Measurements from ENCODE around the gene HSP90AB1.

The HSP90AB1 gene

DNA sequence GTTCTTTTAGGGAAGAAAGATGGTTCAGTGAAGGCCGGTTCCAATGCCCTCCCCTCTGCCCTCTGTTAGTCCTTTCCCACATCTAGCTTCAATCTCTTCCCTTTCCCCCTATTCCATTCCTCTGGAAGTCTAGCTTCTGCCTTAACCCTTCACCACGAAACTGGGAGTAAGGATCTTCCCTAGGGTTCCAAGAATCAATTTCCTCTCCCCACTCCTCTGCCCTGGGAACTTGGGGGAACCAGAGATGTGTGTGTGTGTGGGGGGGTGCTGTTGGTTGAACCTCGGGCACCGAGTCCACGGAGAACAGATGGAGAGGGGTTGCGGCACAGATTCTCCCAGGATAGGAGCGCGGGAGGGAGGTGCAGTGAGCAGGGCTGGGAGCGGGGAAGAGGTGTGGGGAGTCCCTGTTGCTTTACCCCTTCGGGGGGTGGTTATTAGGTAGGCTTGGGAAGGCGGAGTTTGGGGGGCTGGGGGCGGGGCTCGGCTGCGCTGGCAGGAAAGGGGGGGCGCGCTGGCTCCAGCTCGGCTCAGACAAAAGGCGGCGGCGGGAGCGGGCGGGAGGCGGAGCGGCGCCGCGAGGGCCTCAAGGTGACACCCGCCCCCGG is 23.1 kb downstream of the HSP90AB1 start, which contains the start of gene TMEM151B:
TMEM151B (plus strand) TSS at position 530 of the 605 bp plus-strand sequence. CDS start 293 bp downstream, outside the sequence.
- DNase-seq = no peak

GRCh38 chr6:44270526-44271405 is 23.9 kb downstream of the HSP90AB1 start:
- no peak for DNase-seq

DNA sequence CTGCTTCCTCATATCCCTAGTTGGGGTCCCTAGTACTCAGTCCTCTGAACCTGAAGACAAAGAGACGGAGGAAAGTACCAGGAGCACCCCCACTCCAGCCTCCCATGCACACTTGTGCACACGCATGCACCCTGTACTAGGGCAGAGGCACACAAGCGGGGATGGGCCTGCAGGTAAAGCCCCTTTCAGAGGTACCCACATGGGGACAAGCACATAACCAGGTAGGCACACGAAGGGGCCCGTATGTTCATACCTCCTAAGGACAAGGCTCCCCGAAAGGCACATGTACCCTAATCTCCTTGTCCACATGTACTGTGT is 24.5 kb downstream of the HSP90AB1 start:
- no peak for DNase-seq

DNA sequence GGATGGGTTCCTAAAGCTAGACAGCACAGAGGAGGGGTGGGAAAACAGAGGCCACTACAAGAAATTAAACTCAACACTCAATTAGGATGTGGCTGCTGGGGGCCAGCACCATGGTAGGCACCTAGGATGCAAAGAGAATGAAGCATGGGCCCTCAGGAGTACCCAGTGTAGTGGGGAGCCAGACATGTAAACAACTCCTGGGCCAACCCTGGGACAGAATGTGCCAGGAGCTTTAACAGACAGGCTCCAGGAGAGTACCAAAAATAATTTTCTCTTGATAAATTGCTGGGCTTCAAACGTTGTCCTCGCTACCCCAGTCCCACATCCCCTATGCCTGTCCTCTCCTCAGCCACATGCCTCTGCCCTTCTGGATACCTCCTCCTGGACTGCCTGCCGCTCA is 25.0 kb downstream of the HSP90AB1 start:
- no peak for DNase-seq

GRCh38 chr6:44272529-44272928 is 25.6 kb downstream of the HSP90AB1 start:
- DNase-seq = no peak

GRCh38 chr6:44272999-44273566 is 26.2 kb downstream of the HSP90AB1 start:
- no peak for DNase-seq

- no peak for DNase-seq
These were observed 26.7 kb downstream of the HSP90AB1 start for GRCh38 chr6:44273617-44274016.

GRCh38 chr6:44275271-44275748 is 28.4 kb downstream of the HSP90AB1 start:
- no peak for DNase-seq

GRCh38 chr6:44275749-44276648 is 29.1 kb downstream of the HSP90AB1 start:
- DNase-seq = no peak

DNA sequence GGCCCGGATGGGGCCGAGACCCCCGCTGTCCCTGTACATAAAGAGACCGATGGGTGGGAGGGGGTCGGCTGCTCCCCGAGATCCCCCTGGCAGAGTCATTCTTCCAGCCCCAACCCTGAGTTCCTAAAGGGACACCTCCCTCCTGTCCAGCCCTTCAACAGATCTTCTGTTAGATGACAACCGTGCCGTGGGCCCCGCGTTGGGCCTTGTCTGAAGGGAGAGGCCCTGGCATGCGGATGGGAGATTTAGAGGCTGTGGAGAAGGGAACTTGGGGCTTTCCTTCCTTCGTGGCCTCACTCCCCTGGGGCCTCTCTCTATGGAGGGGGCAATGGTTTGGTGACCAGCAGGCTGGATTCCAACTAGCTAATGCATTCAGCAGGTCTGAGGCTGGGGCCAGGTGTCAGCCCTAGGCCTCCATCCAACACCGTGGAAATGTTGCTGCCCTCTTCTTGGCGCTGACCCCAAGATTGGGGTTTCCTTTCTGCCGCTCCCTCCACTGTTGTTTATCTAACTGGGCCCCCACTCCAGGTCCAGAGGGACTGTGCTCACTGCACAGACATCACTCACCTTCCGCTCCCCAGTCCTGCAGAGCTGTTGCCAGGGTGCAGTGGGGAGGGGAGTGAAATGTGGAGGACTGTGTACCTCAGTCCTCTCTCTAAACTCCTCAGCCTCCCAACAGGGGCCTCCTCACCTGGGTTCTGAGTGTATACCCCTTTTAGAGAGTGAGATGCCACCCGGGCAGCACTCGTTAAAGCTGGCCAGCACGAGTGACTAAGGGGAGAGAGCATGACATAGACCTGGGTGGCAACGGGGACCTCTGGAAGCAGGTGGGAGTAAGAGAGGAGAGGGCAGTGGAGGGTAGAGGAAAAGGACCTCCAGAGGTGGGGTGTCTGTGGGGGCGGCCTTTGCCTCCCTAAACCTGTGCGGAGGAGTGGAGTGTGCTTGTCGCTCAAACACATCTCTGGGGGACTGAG is 30.1 kb downstream of the HSP90AB1 start:
- DNase-seq = no peak

DNA sequence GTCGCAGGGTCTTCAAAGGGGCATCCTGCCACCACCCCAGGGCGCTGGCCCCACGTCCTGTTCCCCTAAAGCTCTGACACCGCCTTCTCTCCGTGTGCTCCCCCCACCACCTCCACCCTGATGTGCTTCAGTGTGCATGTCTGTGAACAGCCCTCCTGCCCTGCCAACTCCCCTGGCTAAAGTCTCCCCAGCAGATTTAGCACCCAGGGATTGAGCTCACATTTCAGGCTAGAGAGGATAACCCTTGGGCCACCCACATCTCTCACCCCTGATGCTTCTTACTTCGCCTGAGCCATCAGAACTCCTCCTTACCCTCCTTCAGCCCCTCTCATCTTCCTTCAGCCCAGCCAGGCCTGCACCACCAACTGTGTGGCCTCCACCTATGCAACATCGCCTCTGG is 30.9 kb downstream of the HSP90AB1 start:
- DNase-seq = no peak

- DNase-seq = no peak
These were observed 31.4 kb downstream of the HSP90AB1 start for GRCh38 chr6:44278315-44278714.

GRCh38 chr6:44278774-44279697 is 32.1 kb downstream of the HSP90AB1 start:
- DNase-seq = no peak

GRCh38 chr6:44284121-44284520 is 37.2 kb downstream of the HSP90AB1 start:
- no peak for DNase-seq

GRCh38 chr6:44284867-44285266 is 38.0 kb downstream of the HSP90AB1 start:
- DNase-seq = no peak

DNA sequence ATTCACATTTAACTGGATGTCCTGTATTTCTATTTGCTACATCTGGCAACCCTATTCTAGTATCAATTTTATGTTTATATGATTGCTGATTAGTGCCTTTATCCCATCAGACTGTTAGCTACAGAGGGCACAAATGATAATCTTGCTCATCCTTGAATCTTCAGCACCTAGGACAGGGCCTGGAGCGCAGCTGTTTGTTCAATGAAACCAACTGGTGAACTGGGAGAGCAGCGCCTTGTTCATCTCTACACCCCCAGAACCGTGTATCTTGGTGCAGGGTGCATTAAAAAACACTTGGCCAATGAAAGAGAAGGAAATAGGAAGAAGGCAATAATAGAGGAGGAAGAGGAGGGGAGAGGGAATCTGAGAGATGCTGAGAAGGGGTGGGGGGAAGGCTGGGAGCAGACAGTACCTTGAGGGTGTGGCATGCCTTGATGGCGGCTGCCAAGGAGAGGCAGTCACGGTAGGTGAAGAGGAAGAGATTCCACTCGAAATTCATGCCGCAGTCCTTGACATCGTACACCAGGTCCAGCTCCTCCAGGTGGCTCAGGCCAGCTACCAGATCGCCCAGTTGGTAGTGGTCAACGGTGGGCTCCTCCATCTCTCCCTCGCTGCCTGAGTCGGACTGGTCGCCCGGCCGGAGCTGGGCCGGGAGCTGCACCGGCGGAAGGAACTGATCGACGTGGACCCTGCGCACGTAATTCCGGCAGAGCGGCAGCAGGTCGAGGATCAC is 38.8 kb downstream of the HSP90AB1 start:
- DNase-seq = no peak

DNA sequence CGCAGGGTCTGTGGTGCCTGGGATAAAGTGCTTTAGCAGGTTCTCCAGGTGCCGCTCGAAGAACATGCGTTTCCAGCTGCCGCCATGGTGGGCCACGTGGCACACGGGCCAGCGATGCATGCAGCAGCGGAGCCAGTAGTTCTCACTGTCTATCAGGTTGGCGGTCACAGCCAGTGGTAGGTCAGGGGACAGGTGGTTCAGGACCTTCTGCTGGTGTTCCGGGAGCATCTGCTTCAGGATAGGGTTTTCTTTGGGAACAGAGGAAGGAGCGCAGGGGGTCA is 39.3 kb downstream of the HSP90AB1 start:
- DNase-seq = no peak

DNA sequence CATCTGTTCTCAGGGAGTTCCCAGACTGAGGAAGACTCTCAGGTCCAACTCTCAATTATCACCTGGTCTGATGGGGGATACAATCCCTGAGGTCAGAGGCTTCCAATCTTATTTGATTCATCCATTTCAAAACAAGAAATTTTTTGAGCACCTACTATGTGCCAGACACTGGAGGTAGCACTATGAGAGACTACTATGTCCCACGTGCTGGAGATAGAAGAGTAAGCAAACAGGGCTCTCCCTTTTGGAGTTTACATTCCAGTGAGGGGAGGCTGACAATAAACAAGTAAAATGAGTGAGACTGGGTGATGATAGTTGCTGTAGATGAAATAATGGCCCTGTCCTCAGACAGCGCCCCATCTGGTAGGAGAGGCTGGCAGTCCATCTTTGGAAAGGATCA is 39.8 kb downstream of the HSP90AB1 start:
- DNase-seq = no peak

DNA sequence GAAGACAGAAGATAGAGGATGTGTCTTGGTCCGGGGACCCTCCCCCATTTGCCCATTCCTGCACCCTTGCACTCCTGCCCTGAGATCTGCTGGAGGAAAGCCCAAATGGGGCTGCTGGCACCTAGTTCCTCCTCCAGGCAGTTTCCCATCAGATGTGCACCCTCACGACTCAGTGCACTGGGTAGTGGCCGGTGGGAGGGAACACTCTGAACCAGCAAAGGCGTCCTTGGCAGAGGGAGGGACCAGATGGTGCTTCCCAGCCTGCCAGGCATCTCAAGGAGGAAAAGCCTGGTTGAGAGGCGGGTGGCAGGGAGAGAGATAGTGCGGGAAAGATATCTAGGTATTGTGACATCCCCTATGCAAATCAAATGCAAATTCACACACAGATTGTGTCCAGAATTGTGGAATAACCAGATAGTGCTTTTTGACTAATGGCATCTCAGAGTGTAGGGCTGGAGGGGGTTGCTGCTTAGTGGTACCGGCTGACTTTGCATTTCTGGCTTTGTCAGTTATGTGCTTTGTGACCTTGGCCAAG is 42.9 kb downstream of the HSP90AB1 start:
- DNase-seq = no peak

DNA sequence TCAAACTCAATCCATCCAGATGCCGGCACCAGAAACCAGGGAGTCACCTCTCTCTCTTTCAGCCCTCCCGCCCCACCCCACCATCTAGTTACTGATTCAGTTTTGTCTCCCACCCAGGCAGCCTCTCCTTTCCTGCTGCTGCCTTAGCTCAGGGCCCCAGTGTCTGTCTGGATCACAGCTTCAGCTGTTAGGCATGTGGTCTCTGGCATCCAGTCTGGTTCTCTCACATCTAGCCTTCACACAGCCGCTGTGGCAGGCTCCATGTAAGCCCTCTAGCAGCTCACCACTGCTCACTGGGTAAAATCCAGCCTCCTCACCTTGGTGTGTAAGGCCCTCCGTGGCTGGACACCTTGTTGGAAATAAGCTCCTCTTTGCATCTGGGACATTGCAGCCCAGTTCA is 44.9 kb downstream of the HSP90AB1 start:
- no peak for DNase-seq

All from 8988T (cell line).